SHP77 (cell line): Measurements from ENCODE around the gene OPCML.

Source experiments
- DNase-seq, 2 experiments: peaks; one replicate each; lab custom pipeline; 2025; lab: John Stamatoyannopoulos, UW

OPCML gene

GRCh38 chr11:133232665-133233064 lies 299.6 kb downstream of the OPCML start:
- no peak for DNase-seq

DNA sequence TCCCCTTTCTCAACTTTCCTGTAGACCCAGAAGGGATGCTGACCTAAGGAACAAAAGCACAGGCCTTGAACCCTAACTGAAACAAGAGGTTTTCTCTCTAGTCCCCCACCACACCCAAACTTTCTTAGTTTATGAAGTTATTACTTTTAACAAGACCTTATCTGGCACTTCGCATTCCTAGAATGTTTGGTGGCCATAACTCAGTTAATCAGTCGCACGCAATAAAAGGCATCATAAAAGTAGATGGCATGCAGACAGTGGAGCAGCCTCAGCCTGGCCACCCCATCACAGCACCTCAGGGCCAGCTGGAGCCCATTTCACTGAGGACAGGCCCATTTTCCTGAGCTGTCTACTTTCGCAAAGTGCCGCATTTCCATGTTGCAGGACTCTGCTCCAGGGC lies 301.9 kb downstream of the OPCML start:
- DNase-seq, result no peak

DNA sequence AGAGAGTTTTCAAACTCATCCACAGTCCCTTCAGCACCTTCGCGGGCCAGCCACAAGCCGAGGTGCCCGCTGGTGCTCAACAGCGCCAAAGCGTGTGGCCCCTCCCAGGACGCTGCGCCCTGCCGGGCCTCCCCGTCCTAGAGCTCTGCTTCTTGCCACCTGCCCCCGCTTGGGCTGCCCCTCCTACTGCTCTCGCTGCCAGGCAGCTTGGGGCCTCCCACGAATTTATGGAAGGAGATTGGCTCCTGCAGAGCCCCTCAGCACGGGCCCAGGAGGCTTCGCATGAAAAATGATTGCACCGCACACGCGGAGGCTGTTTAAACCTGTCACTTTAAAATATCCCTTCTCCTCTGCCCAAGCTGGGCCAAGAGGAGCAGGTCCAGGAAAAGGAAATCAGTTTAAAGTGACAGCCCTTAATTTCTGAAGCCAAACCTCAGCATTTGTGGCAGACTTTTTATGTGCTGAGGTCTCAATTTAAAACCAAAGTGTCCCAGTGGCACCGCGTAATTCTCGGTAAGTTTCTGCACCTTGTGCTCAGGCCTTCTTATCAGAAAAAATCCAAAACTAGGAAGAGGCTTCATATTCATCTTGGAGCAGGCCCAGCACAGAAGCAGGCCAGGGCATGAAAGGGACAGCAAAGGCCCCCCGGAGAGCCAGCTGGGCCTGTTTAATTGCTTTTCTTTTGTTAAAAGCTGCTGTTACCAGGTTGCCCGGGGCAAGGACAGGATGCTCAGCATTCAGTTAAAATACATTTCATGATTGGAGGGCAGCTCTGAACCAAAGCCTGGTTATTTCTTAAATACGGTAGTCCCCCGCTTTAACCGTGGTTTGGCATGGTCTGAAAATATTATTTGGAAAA lies 303.6 kb downstream of the OPCML start:
- DNase-seq, result no peak

DNA sequence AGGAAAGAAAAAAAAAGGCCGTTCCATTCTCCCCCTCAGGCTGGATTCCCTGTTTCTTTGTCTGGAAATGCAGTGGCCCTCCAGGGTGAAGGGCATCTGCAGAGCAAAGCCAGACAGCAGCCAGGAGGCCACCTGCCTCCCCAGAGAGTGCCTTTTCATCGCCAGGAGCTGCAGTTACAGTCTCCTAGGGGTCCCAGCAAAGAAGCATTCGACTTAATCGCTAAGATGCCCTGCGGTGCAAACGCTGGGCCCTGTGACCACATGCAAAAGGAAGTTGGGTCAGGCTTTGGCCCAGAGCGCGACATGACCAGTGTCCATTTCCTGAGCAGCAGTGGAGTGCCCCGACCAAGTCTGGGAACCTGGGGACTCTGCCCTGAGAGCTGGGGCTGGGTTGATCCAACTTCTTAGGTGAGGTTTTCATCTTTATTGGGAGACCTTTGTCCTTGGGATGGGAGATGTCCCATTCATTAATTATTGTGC lies 304.6 kb downstream of the OPCML start:
- DNase-seq, result no peak

DNA sequence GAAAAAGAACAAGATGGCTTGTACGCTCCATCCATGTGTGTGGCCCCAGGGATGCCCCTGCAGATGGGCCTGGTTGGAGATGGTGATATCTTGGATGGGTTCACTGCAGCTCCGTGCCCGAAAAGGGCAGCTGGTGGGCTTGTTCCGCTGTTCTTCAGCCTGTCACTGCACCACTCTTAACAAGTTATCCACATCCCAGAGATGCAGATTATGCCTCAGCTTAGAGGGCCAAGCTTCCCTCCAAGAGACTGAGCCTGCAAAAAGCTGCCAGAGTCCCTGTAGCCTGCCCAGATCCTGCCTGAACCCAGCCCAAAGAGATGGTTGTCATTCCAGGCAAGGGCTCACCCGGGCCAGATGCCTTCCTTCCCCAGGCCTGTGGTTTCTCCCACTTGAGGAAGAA lies 308.0 kb downstream of the OPCML start:
- no peak for DNase-seq

- no peak for DNase-seq
These were observed 309.6 kb downstream of the OPCML start for GRCh38 chr11:133222425-133223330.

DNA sequence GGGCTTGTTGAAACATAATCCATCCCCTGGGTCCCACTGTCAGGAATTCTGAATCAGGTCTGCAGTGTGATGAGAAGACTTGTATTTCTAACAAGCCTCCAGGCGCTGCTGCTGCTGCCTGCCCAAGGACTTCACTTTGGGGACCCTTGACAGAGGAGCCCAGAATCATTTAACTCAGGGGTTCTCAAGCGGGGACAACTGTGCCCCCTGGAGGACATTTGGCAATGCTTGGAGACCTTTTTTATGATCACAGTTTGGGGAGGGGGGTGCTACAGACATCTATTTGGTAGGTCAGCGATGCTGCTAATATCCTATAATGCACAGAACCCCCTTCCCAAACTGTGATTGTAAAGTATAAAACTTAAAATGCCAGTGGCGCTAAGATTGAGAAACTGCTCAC lies 312.8 kb downstream of the OPCML start:
- DNase-seq, result no peak

DNA sequence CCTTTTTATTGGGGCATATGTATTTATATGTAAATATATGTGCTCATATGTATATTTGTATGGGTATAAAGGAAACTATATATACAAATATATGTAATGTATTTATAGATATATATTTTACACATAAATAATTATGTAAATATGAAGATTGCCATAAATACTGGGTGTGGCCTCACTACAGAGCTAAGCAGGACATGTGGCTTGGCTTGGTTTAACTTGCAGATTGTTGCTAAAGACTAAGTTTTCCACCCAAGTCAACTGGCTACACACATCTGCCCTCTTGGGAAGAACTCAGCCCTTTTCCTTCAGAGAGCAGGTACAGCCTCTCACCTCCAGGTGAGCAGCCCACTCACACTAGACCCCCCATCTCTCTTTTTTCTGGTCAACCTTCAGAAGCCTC lies 315.5 kb downstream of the OPCML start:
- no peak for DNase-seq

DNA sequence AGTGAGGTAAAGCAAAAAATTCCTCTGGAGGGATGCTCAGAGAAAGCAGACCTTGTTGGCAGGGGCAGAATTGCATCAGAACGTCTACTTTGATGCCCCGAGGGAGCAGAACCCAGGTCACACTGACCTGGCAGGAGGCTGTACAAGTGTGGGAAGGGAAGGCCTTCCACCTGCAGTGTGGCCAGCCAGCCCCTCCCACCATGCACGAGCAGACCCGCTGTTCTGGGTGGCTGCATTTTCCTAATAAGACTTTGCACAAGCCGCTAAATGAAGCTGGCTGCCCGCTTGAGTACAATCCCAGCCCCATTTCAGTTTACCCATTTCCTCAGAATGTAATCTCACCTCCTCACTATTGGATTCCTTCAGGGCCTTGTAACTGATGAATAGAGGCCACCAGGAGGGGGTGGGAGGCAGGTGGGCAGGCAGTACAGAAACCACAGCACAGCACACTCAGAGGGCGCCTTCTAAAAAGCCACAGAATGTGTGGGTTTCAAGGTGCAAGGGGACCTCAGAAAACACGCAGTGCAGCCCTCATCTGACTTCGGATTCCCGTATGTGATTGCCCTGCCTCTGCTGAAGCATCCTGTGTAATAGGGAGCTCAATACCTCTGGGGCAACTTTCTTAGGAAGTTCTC lies 316.6 kb downstream of the OPCML start:
- DNase-seq, result no peak

DNA sequence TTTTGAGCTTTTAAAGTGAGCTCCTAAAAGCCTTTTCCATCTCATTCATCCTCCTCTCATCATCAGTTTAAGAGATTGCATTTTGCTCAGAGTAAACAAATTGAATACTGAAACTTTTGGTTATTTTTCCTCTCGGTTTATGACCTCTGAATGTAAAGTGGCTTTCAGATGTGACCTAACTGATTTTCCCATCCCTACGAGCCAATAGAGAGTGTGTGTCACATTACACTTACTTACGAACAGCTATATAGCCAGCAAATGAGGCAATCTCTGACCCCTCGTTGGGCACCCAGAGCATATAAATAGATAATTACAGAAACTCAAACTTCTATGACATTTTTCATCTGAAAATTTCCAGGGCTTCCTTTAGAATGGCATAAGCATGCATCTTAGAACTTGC lies 317.7 kb downstream of the OPCML start:
- no peak for DNase-seq

DNA sequence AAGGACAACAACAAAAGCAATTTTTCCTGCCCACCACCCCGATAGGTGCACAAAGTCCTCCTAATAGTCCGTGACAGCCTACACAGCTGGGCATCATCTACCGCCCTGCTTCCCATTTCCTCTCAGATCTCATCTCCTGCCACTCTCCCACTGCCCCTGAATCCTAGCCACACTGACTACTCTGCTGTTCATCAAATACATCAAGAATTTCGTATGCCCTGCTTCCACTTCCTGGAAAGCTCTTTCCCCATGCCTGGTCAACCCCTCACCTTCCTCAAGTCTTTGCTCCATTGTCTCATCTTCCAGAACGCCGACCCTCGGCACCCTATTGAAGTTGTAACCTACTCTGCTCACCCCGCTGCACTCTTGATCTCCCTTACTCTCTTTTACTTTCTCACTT lies 320.1 kb downstream of the OPCML start:
- no peak for DNase-seq

- DNase-seq, result no peak
These were observed 324.3 kb downstream of the OPCML start for GRCh38 chr11:133207995-133208394.

GRCh38 chr11:133206313-133207005 lies 325.8 kb downstream of the OPCML start:
- no peak for DNase-seq

GRCh38 chr11:133204158-133204557 lies 328.1 kb downstream of the OPCML start:
- no peak for DNase-seq

- DNase-seq, result no peak
These were observed 329.5 kb downstream of the OPCML start for GRCh38 chr11:133202816-133203215.

- DNase-seq, result no peak
These were observed 333.9 kb downstream of the OPCML start for GRCh38 chr11:133198438-133198837.

- DNase-seq, result no peak
These were observed 334.9 kb downstream of the OPCML start for GRCh38 chr11:133197425-133197824.

DNA sequence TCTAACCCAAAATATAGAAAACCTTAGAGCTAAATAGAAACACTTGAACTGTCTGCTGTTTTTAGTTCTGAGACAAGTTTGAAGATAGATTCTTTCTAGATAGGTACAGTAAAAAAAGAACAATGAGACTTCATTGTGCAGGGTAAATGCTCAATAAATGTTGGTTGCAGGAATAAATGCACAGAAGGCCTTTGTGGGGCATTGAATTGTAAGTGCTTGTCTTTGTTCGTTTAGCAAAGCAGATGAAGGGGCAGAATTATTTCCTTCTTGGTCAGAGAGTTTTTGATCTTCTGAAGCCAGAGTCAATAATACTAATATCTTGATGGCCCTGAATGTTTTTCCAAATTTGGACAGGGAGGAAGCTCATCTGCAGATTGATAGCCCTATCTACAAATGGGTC lies 340.4 kb downstream of the OPCML start:
- no peak for DNase-seq

- no peak for DNase-seq
These were observed 350.6 kb downstream of the OPCML start for GRCh38 chr11:133181667-133182066.

GRCh38 chr11:133181066-133181465 lies 351.2 kb downstream of the OPCML start:
- no peak for DNase-seq

DNA sequence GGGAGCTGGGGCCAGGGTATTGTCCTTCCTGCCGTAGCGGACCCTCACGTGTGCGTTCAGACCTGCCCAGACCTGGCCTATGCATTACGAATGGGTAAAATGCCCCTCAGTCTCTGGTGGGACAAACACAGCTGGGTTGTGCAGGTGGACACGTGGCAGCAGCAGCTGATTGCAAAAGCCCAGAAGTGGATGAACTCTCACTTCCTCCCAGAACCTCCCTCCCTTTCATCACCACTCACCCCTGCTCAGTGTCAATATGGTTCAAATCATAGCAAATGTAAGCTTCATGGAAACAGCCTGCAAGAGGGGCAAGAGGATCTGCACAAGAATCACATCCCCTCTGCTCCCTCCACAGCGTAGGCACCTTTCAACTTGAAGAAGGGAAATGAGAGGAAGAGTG lies 352.1 kb downstream of the OPCML start:
- DNase-seq, result no peak

DNA sequence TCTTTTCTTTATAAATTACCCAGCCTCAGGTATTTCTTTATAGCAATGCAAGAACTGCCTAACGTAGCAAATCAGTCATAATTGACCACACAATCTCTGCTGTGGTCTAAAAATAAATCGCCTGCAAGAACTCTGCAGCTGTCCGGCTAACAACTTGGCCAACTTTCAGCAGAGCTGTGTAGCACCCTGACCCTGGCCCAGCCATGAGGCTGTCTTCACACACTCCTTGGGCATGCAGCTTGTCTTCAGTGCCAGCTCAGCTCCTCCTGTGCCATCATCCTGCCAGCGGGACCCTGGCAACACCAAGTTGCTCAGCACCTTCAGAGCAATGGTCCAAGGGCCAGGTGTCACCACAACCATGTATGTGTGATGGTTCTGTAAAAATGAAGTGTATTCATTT lies 355.6 kb downstream of the OPCML start:
- no peak for DNase-seq
